NB4 (cell line): ENCODE results near the gene BAHCC1.

Source experiments
- MYC ChIP-seq: IDR thresholded peaks from 2 replicates; pipeline ENCODE4 v1.6.1; 2011; ENCODE audit warnings: low read depth, low read length
- POLR2A ChIP-seq: IDR thresholded peaks from 2 replicates; pipeline ENCODE4 v1.6.1; 2011; ENCODE audit warnings: mild to moderate bottlenecking; ENCODE audit not compliant: insufficient read length; ENCODE audit errors: extremely low read depth
- TF ChIP-seq, protein P1 (sequence below): IDR thresholded peaks from one replicate; pipeline ENCODE4 v1.5.1; 2012; ENCODE audit warnings: low read depth, low read length
- TF ChIP-seq, protein P2 (sequence below): IDR thresholded peaks from 2 replicates; pipeline ENCODE4 v1.6.1; 2011; ENCODE audit warnings: low read depth, low read length

DNA sequence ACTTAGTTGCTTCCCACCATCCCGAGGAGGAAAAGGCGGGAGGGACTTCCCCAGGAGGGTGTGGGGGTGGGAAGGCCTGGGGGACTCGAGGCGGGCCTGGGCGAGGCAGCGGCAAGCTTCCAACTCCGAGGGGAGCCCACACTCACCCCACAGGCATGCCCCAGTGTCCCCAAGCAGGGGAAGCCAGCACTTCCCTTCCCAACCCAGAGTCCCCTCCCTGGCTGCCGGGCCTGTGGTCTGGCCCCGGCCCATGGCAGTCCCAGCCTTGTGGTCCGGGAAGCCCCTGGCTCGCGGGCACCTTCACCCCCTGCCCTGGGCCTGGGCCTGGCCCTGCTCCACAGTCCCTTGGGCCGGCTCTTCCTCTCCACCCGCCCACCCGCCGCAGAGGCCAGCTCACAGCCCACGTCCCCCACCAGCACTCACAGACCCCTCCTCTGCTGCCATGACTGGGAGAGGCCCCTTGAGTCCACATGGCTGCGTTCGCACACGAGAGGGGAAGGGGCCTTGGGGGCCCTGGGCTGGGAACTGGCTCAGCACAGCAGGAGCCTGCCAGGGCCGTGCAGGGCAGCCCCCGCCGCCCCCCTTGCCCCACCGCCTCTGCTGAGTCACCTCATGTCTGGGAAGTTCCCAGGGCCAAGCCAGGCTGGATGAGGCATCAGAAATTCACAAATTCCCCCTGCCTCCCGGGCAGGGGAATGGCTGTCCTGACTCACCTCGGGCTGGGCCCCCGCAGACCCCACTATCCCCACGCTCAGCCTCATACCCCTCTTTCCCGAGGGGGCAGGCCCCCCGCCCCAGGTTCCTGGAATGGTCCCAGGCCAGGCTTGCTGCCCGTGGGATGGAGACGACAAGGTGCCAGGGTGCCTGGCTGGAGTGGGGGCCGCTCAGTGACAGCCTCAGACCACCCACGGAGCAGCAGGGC is 27.8 kb downstream of the BAHCC1 start:
- TF ChIP-seq, protein P1, sequence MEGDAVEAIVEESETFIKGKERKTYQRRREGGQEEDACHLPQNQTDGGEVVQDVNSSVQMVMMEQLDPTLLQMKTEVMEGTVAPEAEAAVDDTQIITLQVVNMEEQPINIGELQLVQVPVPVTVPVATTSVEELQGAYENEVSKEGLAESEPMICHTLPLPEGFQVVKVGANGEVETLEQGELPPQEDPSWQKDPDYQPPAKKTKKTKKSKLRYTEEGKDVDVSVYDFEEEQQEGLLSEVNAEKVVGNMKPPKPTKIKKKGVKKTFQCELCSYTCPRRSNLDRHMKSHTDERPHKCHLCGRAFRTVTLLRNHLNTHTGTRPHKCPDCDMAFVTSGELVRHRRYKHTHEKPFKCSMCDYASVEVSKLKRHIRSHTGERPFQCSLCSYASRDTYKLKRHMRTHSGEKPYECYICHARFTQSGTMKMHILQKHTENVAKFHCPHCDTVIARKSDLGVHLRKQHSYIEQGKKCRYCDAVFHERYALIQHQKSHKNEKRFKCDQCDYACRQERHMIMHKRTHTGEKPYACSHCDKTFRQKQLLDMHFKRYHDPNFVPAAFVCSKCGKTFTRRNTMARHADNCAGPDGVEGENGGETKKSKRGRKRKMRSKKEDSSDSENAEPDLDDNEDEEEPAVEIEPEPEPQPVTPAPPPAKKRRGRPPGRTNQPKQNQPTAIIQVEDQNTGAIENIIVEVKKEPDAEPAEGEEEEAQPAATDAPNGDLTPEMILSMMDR = no peak
- TF ChIP-seq POLR2A = no peak
- no peak for TF ChIP-seq MYC
- TF ChIP-seq, protein P2, sequence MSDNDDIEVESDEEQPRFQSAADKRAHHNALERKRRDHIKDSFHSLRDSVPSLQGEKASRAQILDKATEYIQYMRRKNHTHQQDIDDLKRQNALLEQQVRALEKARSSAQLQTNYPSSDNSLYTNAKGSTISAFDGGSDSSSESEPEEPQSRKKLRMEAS = no peak
